Fibroblast of pulmonary artery (primary cell): Measurements from ENCODE around the gene LRRC8C.

Source experiments
- DNase-seq: peaks from one replicate; pipeline ENCODE4 v3.0.0-alpha.2; 2010; ENCODE audit warnings: low read depth
- H3K4me3 ChIP-seq: replicated peaks from 2 replicates; pipeline ENCODE4 v1.5.1; 2011; ENCODE audit warnings: low read depth, mild to moderate bottlenecking, control low read depth, low read length, moderate library complexity
- TF ChIP-seq, protein P1 (sequence below): IDR thresholded peaks from 2 replicates; pipeline ENCODE4 v1.5.1; 2011; ENCODE audit warnings: mild to moderate bottlenecking, control low read depth, low read length, inconsistent platforms; ENCODE audit errors: missing control alignments

The LRRC8C gene

DNA sequence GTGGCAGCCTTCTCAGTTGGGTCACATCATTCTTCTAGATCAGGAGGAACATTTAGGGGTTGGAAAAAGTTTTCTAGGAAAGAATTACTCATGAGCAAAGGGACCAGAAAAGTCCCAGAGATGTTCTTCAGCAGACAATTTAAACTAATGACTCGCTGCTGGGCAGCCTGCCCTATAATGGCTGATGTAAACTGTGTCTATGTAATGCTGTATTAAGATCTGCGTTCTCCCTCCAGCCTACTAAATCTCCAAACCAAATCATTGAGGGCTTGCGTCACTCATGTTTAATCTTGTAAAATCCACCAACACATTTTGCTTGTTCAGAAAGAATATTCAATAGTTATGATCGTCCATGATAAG is 92.1 kb downstream of the LRRC8C start:
- no peak overlapping the region for H3K4me3 ChIP-seq
- TF ChIP-seq, protein P1, sequence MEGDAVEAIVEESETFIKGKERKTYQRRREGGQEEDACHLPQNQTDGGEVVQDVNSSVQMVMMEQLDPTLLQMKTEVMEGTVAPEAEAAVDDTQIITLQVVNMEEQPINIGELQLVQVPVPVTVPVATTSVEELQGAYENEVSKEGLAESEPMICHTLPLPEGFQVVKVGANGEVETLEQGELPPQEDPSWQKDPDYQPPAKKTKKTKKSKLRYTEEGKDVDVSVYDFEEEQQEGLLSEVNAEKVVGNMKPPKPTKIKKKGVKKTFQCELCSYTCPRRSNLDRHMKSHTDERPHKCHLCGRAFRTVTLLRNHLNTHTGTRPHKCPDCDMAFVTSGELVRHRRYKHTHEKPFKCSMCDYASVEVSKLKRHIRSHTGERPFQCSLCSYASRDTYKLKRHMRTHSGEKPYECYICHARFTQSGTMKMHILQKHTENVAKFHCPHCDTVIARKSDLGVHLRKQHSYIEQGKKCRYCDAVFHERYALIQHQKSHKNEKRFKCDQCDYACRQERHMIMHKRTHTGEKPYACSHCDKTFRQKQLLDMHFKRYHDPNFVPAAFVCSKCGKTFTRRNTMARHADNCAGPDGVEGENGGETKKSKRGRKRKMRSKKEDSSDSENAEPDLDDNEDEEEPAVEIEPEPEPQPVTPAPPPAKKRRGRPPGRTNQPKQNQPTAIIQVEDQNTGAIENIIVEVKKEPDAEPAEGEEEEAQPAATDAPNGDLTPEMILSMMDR: no peak
- peak; percentile 80 for DNase-seq

DNA sequence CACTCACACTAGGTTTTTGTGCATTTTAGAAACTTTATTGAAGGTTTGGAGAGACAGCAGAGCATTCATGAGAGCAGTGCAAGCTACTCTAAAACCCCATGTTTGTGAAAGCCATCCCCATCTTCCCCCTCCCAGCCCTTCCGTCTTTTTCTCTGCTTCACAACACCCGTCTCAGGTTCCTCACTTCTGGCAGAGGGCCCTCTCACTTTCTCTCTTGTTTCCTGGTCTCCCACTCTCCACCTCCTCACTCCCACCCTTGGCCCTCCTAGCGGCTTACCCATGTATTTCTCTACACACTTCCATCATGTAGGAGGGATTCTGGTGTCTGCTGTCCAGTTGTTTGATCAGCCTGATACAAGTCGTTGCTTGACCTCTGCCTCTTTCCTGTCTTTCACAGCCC is 92.7 kb downstream of the LRRC8C start:
- H3K4me3 ChIP-seq: no peak overlapping the region
- TF ChIP-seq, protein P1: no peak
- no peak for DNase-seq

DNA sequence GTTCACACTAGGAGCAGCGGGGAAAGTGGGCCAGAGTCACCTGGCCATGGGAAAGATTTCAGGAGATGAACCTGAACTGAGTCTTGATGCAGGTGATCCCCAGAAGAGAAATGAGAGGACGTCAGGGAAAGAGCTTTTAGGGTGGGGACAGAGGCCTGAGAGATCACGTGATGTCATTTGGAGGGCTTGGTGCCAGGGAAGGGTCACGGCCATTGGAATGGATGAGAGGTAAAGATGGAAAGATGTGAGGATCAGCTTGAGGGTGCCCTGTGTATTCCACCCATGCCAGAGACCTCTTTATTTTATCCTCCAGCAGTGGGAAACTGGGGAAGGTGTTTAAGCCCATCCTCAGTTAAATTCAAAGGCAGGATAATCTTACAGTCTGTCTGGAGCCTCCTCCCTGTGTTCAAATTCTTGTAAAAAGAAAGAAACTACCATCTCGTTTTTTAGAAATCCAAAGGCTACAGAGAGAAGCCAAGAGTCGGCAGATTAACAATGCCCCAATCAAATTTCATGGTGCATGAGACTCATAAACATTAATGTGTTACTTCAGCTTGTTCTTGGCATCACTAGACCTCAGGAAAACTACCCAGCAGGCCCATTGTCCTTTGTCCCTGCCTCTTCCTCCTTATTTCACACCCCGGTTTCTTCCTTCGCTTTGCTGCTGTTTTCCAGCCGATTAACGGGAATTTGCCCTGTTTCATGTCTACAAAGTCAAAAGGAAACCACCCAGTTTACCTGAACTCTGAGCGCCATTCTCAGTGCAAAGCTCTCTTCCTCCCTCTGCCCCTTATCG is 94.8 kb downstream of the LRRC8C start:
- H3K4me3 ChIP-seq: no peak overlapping the region
- DNase-seq: no peak
- TF ChIP-seq, protein P1: no peak

DNA sequence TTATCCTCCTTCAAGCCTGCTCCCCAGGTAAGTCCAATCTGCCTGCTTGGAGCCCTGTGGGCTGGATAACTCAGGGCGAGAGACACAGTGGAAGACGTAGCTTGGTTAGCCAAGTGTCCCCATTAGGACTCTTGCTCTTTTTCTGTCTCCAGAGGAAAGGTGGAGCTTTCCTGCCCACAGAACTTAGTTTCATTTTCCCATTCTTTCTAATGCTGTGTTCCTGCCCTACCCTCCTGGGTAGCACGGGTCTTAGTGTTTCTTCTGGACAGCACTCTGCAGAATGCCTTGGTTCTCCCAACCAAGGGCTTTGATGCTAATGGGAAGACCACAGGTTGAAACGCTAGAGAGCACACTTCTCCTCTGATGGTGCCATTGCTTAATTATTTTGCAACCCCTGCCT is 95.5 kb downstream of the LRRC8C start:
- no peak overlapping the region for H3K4me3 ChIP-seq
- TF ChIP-seq, protein P1: no peak
- DNase-seq: no peak

DNA sequence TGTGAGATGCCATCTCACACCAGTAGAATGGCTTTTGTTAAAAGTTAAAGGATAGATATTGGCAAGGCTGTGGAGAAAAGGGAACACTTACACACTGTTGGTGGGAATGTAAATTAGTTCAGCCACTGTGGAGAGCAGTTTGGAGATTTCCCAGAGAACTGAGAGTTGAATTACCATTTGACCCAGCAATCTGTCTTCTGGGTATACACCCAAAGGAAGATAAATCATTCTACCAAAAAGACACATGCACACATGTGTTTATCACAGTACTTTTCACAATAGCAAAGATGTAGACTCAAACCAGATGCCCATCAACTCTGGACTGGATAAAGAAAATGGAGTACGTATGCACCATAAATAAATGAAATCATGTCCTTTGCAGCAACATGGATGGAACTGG is 99.3 kb downstream of the LRRC8C start:
- H3K4me3 ChIP-seq: no peak overlapping the region
- TF ChIP-seq, protein P1: no peak
- DNase-seq: no peak

DNA sequence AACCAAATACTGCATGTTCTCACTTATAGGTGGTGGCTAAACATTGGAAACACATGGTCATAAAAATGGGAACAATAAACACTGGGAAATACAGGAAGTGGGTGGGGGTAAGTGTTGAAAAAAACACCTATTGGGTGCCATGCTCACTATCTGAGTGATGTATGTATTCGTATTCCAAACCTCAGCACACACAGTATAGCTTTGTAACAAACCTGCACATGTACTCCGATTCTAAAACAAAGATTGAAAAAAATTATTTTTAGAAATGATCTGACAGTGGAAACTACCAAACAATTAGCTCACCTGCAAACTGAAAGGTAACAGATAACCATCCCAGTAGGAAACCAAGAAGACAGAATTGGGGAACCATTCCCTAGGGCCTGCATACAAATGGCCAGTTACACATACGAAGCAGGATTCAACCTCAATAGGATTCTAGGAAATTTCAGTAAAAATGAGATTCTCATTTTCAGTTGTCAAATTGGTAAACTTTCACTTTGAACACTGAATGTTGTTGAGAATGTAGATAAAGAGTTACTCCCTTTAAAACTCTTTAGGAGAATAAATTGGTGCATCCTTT is 99.8 kb downstream of the LRRC8C start:
- no peak overlapping the region for H3K4me3 ChIP-seq
- DNase-seq: no peak
- TF ChIP-seq, protein P1: no peak

DNA sequence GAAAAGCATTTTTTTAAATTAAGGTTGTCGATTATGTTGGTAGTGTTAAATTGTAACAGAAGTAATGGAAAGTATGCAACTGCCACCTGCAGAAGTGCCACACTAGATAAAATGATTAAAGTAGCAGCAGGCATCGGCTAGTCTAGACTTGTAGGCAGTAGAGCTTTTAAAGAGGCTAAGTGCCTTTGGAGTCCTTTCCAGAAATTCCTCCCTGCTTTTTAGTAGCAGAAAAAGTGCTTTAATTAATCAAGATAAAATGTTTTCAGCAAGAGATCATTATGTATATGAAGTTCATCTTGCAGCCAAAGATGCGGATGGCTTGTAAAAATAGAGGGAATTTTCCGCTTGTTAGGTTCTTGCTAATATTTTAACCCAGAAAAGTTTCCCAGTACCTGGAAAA is 100.8 kb downstream of the LRRC8C start:
- DNase-seq: no peak
- TF ChIP-seq, protein P1: no peak
- H3K4me3 ChIP-seq: no peak overlapping the region
